ENCODE data around the gene SLC16A8. TPM values are rescaled to one million over a fixed set of nuclear protein-coding genes. Genes with fewer than 3 reads are reported as not detected.

The SLC16A8 gene
- total and polyA plus RNA-seq, 8 donors, result 0.05 to 0.57 (median 0.06) TPM; not detected in 5

- Histone ChIP-seq H3K36me3 (no peaks in the 10 kb centered on the region), H3K27ac (no peak overlapping the region), H3K9me3 (no peaks in the 10 kb centered on the region), H3K27me3 (no peaks in the 10 kb centered on the region), H3K4me1 (no peaks in the 10 kb centered on the region), H3K4me3 (no peak overlapping the region)
- intact Hi-C loops (cut with DNase I), result no loop called here
- WGBS, 2 donors, result 75 to 78% methylated on average over 16 of the region's 16 CpGs
- DNase-seq (peak in 1 of 6 donors; percentile 7), FAIRE-seq (no peak), ATAC-seq (no peak)
- TF ChIP-seq CTCF (IDR thresholded peaks at IDR 0.05), result no peak
Measured at GRCh38 chr22:38030311-38031133, 53.5 kb downstream of the SLC16A8 start.

- TF ChIP-seq CTCF (IDR thresholded peaks at IDR 0.05), result no peak
- peak in 1 of 6 donors; percentile 6 for DNase-seq
- Histone ChIP-seq H3K9me3 (no peaks in the 10 kb centered on the region), H3K4me3 (no peak overlapping the region), H3K36me3 (no peaks in the 10 kb centered on the region), H3K27ac (no peak overlapping the region), H3K4me1 (no peaks in the 10 kb centered on the region), H3K27me3 (no peaks in the 10 kb centered on the region)
- intact Hi-C loops (cut with DNase I), result no loop called here
- no peak for FAIRE-seq
- 68 to 80% methylated on average over 5 of the region's 5 CpGs for WGBS, 2 donors
- no peak for ATAC-seq
Measured at GRCh38 chr22:38029901-38030300, 54.1 kb downstream of the SLC16A8 start.

GRCh38 chr22:38029370-38029769, 54.6 kb downstream of the SLC16A8 start:
- no peak overlapping the region for H3K4me3 ChIP-seq
- intact Hi-C loops (cut with DNase I), result no loop called here
- H3K36me3 ChIP-seq, result no peaks in the 10 kb centered on the region
- peak in 1 of 6 donors; percentile 1 for DNase-seq
- H3K9me3 ChIP-seq, result no peaks in the 10 kb centered on the region
- FAIRE-seq, result no peak
- H3K27me3 ChIP-seq, result no peaks in the 10 kb centered on the region
- ATAC-seq, result no peak
- no peak overlapping the region for H3K27ac ChIP-seq
- H3K4me1 ChIP-seq, result no peaks in the 10 kb centered on the region
- no peak for TF ChIP-seq CTCF (IDR thresholded peaks at IDR 0.05)

- H3K4me1 ChIP-seq, result no peaks in the 10 kb centered on the region
- no peak overlapping the region for H3K4me3 ChIP-seq
- TF ChIP-seq CTCF (IDR thresholded peaks at IDR 0.05), result no peak
- no peaks in the 10 kb centered on the region for H3K9me3 ChIP-seq
- H3K27me3 ChIP-seq, result no peaks in the 10 kb centered on the region
- intact Hi-C loops (cut with DNase I), result no loop called here
- ATAC-seq (no peak), FAIRE-seq (no peak), DNase-seq (peak in 1 of 6 donors; percentile 5)
- no peak overlapping the region for H3K27ac ChIP-seq
- WGBS, 2 donors, result 84 to 85% methylated on average over 15 of the region's 15 CpGs
- H3K36me3 ChIP-seq, result no peaks in the 10 kb centered on the region
Measured at GRCh38 chr22:38028344-38029130, 55.4 kb downstream of the SLC16A8 start.

Other genes with a start within 250 kb of the SLC16A8 start
- 10 to 100 TPM; 11.4 to 18.1 (median 15.2) TPM for gene ANKRD54, start 239.8 kb downstream of the SLC16A8 start, total RNA-seq
- gene ANKRD54, start 239.8 kb downstream of the SLC16A8 start, polyA plus RNA-seq, result 10 to 100 TPM; 22.6 to 24.0 TPM
- 100 to 1,000 TPM; 267 to 412 (median 348) TPM for gene EIF3L, start 234.8 kb downstream of the SLC16A8 start, total RNA-seq
- 100 to 1,000 TPM; 162 to 242 TPM for gene EIF3L, start 234.8 kb downstream of the SLC16A8 start, polyA plus RNA-seq
- 10 to 100 TPM; 16.5 to 22.3 (median 19.3) TPM for gene MICALL1, start 177.9 kb downstream of the SLC16A8 start, total RNA-seq
- 10 to 100 TPM in 1 of 2 donors, 1 to 10 TPM in 1; 8.8 to 19.5 TPM for gene MICALL1, start 177.9 kb downstream of the SLC16A8 start, polyA plus RNA-seq
- gene C22orf23, start 130.6 kb downstream of the SLC16A8 start, total RNA-seq, result under 1 TPM in 4 of 6 donors, not detected in 2; 0.09 to 0.31 (median 0.22) TPM
- under 1 TPM; 0.38 to 0.68 TPM for gene C22orf23, start 130.6 kb downstream of the SLC16A8 start, polyA plus RNA-seq
- gene POLR2F, start 130.5 kb downstream of the SLC16A8 start, total RNA-seq, result 10 to 100 TPM; 21.2 to 32.5 (median 27.7) TPM
- 10 to 100 TPM; 61.9 to 74.5 TPM for gene POLR2F, start 130.5 kb downstream of the SLC16A8 start, polyA plus RNA-seq
- gene SOX10, start 99.6 kb downstream of the SLC16A8 start, total RNA-seq, result under 1 TPM; 0.06 to 0.67 (median 0.18) TPM
- under 1 TPM; 0.38 to 0.96 TPM for gene SOX10, start 99.6 kb downstream of the SLC16A8 start, polyA plus RNA-seq
- gene PICK1, start 26.8 kb downstream of the SLC16A8 start, total RNA-seq, result 10 to 100 TPM; 12.5 to 25.8 (median 19.1) TPM
- gene PICK1, start 26.8 kb downstream of the SLC16A8 start, polyA plus RNA-seq, result 10 to 100 TPM; 49.7 to 55.0 TPM
- gene BAIAP2L2, start 26.5 kb upstream of the SLC16A8 start, total RNA-seq, result 1 to 10 TPM in 2 of 6 donors, under 1 TPM in 4; 0.56 to 1.9 (median 0.95) TPM
- 10 to 100 TPM in 1 of 2 donors, 1 to 10 TPM in 1; 3.6 to 13.8 TPM for gene BAIAP2L2, start 26.5 kb upstream of the SLC16A8 start, polyA plus RNA-seq
- gene PLA2G6, start 97.6 kb upstream of the SLC16A8 start, total RNA-seq, result 10 to 100 TPM in 5 of 6 donors, 1 to 10 TPM in 1; 8.7 to 47.0 (median 21.3) TPM
- 100 to 1,000 TPM; 107 to 109 TPM for gene PLA2G6, start 97.6 kb upstream of the SLC16A8 start, polyA plus RNA-seq
- 1 to 10 TPM; 3.4 to 8.9 (median 6.8) TPM for gene MAFF, start 117.8 kb upstream of the SLC16A8 start, total RNA-seq
- 10 to 100 TPM; 10.6 to 16.7 TPM for gene MAFF, start 117.8 kb upstream of the SLC16A8 start, polyA plus RNA-seq
- gene TMEM184B, start 188.8 kb upstream of the SLC16A8 start, total RNA-seq, result 10 to 100 TPM; 11.6 to 30.5 (median 18.6) TPM
- gene TMEM184B, start 188.8 kb upstream of the SLC16A8 start, polyA plus RNA-seq, result 10 to 100 TPM; 17.0 to 24.4 TPM
- 10 to 100 TPM; 52.7 to 94.2 (median 57.7) TPM for gene CSNK1E, start 233.2 kb upstream of the SLC16A8 start, total RNA-seq
- gene CSNK1E, start 233.2 kb upstream of the SLC16A8 start, polyA plus RNA-seq, result 100 to 1,000 TPM in 1 of 2 donors, 10 to 100 TPM in 1; 87.2 to 115 TPM

Data from pancreas (tissue), 10 donors.